Measurements from ENCODE around the gene ATG7.

ATG7 gene

DNA sequence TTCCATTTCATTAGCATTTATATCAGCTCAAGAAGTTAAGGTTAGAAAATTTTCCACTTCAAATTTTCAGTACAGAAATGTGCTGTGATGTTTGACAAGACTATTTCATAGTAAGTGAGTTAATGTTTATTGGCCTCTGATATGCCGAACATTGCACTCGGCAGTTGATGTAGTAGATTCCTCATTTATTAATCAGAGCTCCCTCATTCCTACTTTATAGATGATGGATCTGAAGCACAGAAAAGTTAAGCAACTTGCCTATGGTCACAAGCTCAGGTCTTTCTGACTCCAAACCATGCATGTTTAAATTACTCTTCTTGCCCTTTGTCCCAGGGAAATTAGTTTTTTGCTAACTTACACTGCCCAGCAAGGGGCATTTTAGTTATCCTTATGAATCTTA is 92.0 kb downstream of the ATG7 start:
- no peak for DNase-seq

DNA sequence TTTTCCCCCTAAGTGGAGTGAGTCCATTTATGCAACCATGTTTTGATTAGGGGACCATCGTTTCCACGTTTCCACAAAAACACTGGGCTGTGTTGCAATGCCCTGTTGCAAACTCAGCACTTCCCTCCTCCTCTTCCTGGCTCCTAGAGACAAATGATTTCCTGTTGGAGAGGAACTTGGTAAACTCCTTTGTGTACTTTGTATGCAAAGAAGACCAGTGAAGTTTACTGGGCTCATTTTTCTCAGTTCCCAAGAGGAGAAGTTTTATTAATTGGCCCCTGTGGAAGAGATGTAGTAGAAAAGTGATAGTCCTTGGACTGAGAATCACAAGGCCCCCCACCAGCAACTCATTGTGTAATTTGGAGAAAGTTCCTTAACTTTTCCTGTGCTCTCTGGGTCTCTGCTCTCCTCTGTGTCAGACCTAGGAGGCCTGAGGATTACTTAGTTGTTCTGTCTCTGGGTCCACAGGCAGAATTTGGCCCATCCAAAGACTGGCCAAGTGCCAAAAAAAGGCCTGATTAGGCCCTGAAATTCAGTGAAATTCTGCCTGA is 95.0 kb downstream of the ATG7 start:
- DNase-seq, result no peak

DNA sequence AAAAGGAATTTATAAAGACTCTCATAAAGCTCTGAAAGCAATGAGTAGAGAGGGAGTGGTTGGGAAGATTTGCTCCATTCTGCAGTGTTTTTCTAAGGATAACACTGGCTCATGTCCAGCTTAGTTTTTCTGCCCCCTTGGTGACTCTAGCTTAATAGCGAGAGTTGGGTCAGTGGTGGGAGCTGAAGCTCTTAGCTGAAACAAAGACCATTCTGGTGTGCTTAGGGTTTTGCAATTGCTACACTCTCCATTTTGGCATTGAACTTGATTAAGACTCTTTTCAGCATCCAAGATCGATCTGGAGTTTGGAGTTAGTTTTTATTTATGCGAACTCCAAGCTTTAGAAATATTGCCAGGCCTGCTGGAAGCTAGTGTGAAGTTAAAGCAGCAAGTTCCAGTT is 98.0 kb downstream of the ATG7 start:
- DNase-seq, result no peak

DNA sequence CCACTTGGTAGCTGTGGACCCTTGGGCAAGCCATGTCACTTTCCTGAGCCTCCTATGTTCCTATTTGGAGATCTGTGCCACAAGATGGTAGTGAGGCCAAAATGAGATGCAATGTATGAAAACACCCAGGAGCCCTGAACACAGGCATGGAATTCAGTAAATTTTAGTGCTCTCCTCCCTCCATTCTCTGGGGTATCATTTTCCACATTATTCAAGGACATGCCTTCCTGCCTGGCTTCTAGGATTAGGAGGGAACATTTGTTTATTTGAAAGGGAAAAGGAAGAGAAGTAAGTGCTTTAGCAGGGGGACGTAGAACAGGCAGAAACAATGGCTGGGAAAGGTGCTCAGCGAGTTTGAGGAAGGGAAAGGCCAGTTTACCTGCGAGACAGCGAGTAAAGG is 98.8 kb downstream of the ATG7 start:
- DNase-seq, result no peak

DNA sequence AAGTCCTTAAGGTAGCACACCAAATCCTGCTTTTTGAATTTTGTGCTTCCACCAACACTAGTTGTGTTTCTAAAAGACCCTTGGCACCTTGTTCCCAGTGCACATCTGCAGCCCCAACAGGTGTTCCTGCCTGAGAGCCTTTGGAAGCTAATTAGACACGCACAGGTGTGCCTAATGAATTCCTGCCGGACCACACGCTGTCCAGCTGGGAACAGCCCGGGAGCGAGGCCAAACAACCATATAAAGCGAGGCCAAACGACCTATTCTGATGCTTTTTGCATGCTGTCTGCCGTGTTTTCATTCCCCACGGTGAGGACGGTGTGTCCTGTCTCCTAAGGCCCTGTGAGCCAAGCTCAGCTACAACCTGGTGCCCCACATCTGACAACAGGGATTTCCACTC is 99.5 kb downstream of the ATG7 start:
- DNase-seq, result no peak

DNA sequence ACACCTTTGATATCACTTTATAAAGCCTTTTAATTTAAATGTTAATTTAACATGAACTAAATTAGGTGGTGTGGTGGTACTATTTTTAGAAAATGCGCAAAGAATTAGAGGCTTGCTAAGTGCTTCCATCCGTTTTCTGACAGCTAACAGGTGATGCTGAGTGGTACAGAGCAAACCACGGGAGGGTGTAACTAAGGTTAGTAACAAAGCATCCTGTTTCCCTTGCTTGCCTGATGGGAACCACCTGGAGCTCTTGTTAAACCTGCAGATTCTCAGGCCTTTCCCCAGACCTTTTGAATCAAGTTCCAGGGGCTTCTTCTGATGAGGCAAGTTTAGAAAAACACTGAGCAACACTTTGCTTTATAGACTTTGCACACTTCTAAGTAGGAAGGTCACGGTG is 101.0 kb downstream of the ATG7 start:
- DNase-seq, result no peak

DNA sequence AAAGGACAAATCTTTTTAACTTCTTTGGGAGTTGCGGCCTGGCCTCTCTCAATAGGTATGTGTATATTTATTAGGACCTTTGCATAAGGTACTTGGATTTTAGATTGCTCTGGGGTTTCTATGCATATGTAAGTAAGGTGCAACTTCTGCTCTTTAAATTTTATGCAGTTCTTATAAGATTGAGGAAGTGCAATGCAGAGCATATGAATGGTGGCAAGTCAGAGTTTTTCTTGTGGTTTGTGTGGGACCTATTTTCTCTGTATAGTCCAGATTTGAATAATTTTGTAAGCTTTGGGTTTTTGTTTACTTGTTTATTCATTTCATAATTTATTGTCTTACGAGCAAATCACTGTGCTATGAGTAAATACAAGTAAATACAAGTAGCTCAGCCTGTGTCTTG is 101.5 kb downstream of the ATG7 start:
- DNase-seq, result no peak

DNA sequence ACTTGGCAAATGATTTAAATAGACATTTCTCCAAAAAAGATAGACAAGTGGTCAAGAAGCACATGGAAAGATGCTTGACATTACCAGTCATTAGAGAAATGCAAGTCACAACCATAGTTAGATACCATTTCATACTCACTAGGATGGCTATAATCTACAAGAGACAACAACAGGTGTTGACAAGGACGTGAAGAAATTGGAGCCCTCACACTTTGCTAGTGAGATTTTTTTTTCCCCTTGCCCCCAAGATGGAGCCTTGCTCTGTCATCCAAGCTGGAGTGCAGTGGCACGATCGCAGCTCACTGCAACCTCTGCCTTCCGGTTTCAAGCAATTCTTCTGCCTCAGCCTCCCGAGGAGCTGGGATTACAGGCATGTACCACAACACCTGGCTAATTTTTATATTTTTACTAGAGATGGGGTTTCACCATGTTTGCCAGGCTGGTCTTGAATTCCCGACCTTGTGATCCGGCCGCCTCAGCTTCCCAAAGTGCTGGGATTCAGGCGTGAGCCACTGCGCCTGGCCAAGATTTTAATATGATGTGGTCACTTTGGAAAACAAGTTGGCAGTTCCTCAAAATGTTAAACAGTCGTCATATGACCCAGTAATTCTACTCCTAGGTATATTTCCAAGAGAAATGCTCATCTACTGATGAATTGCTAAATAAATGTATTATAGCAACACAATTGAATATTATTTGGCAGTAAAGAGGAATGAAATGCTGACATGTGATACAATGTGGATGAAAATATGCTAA is 103.3 kb downstream of the ATG7 start:
- DNase-seq, result no peak

DNA sequence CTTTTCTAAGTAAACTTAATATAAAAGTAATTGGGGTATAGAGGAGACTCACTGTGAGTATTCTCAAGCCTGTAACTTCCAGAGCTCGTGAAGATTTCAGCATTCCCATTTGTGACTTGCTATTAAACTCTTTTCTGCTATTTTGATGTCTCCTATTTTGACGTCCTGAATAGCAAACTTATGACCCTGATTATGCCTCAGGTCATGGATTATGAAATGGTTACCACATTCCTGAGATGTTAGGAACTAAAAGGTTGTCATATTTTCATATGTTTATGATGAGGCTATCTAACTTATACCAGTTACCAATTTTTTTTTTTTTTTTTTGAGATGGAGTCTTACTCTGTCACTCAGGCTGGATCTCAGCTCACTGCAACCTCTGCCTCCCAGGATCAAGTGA is 105.5 kb downstream of the ATG7 start:
- no peak for DNase-seq

DNA sequence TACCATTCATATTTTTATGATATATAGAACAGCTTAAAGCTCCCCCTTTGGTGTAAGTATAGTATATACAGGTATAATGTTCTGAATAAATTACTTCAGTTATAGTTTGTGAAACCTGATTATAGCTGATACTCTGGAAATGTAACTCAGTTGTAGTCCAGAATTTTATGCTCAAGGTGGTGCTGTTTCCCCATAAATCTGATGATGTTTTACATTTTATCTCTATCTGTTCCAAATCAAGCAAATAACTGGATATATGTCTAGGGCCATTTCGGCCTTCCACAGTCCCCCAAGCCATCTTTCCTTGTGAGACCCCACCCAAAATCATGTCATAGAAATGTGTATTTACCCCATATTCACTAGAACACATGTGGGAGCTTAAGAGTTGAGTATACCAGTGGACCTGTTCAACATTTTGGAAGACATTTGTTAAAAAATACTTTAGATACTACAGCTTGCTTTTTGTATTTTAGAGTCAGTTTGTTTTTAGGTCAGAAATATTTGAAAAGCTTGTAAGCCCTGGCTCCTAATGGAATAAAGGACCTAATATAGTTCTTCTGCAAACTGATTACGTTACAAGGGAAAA is 107.1 kb downstream of the ATG7 start:
- no peak for DNase-seq

DNA sequence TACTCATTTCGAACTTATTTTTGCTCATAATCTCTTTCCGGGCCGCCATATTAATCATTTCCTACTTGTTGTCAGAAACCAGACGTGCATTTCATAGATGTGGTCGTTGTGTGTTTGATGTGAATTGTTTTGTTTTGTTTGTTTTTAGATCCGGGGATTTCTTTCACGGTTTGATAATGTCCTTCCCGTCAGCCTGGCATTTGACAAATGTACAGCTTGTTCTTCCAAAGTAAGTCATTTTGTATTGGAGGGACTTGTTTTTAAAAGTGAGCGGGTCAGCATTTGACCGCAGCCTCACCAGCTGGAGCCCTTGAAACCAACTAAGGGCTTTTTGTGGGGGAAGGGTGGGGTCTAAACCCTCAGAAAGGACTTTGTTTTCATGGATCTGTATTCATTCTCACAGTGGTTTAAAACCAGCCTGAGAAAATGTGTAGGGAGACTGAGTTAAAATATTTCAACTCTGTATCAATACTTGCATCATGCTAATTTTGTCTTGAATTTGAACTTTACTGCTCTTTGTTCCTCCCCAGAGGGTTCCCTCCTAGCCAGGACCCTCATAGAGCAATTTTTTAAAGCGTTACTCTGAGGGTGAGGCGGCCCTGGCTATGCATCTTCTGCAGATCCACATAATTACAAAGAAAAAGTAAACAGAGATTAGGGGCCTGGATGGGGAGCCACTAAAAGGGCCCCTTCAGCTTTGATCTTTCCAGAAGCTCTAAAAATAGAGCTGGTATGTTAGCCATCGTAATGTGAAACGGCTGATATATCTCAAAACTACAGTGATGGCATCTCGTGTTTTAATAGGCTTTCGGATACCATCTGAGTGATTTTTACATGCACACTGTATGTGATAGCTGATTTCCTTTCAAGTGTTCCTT is 107.9 kb downstream of the ATG7 start:
- no peak for DNase-seq

DNA sequence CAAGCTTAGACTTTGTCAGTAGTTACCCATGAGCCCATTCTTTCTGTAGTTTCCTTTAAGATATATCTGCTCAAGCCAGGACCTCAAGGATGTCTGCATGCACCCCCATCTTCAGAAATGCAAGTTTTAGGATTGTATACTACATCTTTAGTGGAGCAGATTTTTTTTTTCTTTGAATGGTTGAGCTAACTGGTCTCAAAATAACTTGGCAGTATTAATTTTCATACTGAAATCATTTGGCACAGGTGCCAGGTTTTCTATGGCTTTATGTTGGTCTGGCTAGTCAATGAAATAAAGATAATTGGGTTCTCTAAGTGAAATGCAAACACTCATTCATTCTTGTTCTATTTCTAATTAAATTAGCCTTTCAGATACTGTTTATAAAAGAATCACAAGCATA is 108.9 kb downstream of the ATG7 start:
- no peak for DNase-seq

DNA sequence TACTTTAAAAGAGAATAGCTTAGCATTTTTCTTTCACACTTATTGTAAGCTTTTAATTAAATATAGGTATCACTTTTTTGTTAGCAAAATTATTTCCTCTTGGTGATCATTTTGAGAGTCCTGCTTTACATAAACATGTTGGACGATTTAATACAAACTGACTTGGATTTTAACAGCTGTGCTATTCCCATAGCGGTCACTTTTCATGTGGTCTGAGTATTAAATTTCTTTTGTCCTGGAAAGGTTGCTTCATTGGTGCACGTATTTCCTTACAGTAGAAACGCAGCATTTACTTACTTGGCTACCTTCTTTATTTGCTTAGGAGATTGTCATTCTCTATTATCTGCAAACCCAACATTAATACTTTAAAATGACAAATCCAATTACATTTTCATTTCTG is 109.4 kb downstream of the ATG7 start:
- DNase-seq, result no peak

DNA sequence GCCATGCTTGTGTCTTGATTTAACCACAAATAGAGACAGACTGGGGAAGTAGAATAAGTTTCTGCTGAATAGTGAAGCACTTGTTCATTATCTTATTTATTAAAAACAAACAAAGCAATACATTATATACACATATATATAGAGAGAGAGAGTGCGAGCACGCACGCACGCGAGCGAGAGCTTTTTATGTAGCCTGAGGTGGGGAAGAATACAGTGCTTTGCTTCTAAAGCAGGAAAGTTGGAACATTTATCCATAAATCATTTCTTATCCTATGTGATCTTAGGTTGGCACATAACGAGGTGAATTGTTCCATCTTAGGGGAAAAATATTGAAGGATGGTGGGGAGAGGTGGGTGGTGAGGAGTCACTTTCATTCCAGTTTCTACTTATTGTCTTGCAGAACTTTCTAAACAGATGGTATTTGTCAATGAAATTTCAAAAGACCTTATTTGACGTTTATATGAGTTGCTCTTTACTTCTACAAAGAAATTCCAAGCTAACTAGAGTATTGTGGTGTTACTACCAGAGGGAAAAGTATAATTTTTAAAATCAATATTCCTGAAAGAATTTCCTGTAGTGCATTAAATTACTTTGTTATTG is 110.0 kb downstream of the ATG7 start:
- DNase-seq, result no peak

DNA sequence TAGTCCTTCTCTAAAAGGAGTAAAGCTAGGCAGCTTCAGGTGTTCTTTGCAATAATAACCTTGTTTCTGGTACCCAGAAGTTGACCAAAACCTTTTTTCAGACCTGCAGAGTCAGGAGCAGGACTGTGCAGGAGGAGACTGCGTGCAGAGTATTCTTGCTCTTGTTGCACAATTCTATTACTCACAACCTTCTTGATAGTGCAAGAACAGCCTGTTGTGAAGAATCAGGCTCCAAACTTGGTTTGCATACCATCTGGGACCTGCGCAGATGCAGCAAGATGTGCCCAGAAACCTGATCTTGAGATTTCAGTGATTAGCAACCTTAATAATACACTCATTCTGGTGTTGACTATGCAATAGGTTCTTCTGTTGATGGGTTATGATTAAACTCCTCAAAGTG is 111.9 kb downstream of the ATG7 start:
- no peak for DNase-seq

DNA sequence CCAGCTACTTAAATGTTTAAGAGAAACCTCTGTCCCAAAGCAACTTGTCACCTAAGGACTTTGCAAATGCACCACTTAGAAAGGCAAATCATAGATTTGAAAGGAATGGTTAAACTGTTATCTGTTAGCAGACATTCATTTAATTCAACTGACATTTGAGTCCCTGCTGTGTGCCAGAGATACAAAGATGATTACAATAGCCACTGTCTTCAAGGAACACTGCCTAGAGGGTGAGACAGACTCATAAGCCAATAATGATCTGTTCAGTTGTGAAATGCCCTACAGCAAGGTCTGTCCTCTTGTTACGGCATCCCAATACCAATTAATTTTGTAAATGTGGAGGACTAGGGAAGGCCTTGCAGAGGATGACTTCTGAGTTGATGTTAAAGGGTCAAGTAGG is 113.1 kb downstream of the ATG7 start:
- DNase-seq, result no peak

DNA sequence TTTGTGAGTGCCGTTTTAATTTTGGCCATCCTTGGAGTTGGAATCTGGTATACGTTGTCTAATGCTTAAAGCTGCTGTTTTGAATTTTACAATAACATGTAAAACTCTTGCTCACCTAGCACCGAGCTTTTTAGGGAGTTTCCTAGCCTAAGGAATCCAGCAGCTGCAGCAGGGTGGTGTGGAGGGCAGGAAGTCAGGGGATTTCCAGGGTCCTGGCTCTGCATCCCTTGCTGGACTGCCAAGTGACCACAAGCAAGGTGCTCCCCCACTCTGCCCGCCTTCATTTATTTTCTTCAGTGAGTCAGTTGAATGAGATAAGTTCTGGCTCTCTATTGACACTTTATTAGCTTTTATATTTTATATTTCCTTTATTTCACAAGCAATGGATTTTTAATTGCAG is 113.7 kb downstream of the ATG7 start:
- no peak for DNase-seq

DNA sequence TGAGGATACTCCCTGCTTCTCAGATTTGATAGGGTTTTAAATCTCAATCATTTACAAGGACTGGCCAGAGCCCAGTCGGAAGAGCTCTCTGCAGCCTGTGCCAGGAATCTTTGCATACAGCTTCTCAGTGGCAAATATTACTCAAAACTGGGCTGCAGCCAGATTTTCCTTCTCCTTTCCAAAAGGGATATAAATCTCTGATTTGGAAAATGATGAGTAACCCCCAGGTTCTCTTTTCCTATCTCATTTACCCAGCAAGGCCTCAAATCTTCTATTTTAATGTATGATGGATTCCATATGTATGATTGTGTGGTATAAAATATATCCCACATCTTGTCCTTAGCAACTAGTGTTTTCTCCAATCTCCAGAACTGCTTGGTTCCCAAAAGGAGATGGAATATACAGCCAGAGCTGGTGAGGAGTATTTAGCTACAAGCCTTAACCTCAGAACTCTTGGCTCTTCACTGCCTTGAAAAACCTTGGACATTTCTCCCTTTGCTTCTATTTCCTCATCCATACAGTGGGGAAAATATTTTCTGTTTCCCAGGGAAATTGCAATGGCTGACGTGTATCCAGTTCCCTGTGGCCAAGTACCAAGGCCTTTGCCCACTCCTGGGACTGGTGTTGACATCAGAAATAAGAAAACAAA is 114.4 kb downstream of the ATG7 start:
- no peak for DNase-seq

DNA sequence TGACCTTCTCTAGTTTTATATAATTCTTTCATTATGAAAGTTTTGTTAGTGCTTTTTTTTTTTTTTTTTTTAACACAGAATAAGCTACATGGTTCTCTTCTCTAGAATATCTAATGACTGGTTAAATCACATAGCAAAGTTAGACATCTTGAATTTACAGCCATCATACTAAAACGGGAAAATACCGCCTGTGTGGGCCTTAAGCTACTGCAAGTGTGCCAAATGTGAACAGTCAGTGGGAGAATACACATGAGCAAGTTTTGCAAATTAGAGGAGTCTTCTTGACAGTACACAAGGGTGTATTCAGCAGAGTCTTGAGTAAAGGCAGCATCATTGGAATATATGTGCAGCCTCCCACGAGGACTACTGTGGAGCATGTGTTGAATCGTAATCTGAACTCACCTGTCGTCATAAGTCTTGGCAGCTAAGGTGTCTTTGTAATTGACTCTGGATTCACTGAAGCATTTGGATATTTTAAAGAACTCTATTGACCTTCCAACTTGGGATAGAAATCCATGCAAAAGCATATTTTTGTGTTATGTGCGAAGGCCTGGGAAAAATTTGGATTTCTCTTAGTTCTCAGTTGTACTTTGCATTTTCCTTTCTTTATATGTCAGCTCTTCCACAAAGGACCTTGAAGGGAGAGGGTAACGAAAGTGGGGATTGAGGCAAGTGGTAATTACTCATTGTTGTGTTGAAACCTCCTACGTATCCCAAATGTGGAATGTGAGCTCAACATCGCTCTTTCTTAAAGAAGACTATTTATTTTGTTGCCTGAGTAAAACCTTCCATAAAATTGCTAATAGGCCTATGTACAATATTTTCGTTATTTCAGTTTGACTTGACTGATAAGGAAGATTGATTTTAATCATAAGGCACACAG is 117.4 kb downstream of the ATG7 start:
- DNase-seq, result no peak

DNA sequence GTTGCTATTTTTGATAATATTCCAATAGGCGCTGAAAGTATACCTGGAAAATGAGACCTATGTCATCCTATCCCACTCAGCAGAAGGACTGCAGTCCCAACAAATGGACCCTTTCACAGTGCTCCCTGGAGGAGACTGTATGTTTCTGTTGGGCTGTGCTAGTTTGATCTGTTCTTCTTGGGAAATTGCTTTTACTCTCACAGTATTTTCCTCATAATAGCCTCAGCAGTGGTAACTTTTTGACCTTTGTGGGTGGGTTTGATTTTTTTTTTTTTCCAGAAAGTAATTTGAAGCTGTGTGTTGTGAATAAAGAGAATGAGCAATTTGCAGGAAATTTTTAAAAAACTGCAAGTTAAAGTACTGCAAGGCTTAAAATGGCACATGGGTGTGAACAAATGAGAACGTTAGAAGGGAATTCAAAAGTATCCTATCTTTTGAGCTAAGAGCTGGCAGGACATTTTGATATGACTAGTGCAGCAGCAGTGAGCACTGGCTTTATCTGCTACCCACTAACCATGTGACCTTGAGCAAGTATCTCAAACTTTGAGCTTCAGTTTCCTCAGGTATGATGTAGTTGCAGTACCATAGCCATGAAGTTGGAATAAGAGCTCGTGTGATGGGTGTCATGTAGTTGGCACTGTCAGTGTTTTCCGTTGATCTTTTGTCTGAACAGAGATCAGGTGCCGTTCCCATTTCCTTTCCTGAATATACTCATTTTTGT is 118.4 kb downstream of the ATG7 start:
- DNase-seq, result no peak

All from stimulated activated CD4-positive, alpha-beta T cell treated with anti-CD3 and anti-CD28 coated beads, Interleukin-4, amount 100 ng/mL, for 1 hour (primary cell).